CD4-positive, alpha-beta T cell treated with Interleukin-6 for 4 hours (primary cell): ENCODE measurements around the gene CCDC183.

Source experiments
- DNase-seq: peaks from one replicate; pipeline ENCODE4 v3.0.0-alpha.2; 2020; ENCODE audit warnings: mixed read lengths

Gene CCDC183

DNA sequence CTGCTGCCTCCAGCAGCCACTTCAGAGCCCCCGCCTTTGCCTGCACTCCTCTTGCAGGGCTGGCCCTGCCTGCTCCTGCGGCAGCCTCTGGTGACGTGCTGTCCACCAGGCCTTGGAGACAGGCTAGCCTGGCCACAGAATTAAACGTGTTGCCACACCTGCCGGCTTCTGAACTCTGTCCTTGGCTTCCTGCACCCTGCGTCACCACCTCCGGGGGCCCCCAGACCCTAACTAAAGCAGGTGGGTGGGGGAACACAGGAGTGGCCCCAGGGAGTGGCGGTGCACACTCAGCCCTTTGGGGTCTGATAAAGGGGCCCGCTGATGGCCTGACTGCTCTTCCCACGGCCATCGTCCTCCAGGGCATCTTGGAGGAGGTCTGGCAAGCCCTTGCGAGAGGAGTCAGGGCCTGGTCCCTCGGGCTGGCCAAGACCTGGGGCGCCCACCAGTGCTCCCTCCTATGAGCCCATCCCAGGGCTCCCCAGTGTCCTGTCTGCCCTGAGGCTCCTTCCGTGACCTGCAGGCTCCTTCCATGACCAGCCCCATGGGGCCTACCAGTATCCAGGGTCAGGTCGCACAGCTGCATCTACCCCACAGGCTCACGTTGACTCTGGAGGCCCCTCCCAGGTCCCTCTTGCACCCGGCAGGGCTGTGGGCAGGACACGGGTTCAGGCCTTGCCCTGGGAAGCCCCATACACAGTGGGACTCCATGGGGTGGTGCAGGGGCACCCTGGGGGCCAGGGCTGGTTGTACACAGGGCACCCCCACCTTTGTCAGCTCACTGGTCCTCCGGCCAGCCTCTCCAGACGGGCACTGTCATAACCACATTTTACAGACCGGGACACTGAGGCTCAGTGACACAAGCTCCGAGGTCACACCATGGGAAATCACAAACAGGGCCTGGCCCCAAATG, 55.0 kb downstream of the CCDC183 start:
- DNase-seq, result no peak

DNA sequence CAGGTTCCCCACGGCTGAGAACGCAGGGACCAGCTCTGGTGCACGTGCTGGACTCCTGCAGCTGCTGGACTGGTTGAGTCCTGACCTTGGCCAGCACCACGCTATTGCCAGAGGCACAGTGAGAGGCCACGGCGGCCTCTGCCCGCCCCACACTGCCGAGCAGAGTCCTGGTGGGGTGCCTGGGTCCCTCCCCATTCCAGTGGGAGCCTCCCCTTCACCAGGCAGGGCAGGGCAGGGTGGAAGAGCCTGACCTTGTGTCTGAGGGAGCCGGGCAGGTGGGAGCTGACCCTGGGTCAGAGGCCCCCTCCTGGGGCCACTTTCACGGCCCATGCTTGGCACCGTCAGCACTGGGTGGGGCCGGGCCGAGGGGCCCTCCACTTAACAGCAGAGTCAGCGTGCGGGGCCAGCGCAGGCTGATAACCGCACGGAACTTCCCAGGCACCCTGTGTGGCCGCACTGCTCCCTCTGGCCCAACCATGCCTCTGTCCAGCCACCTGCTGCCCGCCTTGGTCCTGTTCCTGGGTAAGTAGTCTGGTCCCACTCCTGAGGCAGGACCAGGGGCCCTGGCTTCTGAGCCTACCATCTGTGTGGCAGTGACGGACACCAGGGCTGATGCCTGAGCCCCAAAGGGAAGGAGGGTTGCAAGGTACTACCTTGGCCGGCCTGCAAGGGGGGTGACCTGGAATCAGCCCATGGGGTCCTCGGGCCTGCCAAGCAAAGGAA, 56.0 kb downstream of the CCDC183 start, which contains the start of gene MAMDC4:
Gene MAMDC4, plus strand, starts transcription at position 406 of the 723 bp plus-strand sequence. Its CDS starts 71 bp downstream, at position 477.
- DNase-seq, result no peak

DNA sequence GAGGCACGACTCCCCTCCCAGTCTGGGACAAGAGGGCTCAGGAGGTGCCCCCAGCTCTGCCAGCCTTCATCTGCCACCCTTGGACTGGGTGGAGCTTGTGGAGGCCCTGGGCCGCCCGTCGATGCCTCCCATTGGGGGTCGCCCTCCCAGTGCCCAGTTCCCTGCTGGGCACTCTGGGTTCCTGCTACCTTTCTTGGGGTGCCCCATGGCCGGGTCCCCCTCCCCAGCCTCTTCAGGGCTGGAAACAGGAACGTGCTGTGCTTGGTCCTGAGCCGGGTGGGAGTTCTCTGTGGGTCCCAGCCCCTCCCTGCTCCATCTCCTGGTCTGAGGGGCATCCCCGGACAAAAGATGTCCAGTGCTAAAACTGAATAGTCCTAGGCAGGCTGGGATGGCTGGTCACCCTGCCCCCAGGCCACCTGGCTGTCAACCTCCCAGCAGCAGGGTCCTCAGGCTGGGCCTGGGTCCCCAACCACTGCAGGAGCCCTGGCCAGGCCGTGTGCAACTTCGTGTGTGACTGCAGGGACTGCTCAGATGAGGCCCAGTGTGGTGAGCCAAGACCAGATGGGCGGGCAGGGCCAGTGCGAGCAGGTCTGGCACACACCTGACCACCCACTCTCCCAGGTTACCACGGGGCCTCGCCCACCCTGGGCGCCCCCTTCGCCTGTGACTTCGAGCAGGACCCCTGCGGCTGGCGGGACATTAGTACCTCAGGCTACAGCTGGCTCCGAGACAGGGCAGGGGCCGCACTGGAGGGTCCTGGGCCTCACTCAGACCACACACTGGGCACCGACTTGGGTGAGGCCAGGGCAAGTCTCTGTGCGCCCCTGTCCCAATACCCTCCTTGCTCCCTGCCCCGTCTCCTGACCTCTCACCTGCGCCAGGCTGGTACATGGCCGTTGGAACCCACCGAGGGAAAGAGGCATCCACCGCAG, 56.8 kb downstream of the CCDC183 start:
- DNase-seq, result no peak

DNA sequence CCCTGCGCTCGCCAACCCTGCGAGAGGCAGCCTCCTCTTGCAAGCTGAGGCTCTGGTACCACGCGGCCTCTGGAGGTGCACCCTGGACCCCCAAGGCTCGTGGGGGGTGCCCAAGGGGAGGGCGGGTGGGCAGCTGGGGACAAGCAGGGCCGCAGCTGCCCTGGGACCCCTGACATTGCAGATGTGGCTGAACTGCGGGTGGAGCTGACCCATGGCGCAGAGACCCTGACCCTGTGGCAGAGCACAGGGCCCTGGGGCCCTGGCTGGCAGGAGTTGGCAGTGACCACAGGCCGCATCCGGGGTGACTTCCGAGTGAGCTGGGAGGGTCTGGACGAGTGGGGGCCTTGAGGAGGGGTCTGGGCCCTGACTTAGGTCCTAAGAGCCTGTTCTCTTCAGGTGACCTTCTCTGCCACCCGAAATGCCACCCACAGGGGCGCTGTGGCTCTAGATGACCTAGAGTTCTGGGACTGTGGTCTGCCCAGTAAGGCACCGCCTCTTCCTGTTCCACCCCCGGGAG, 57.5 kb downstream of the CCDC183 start:
- DNase-seq, result no peak

DNA sequence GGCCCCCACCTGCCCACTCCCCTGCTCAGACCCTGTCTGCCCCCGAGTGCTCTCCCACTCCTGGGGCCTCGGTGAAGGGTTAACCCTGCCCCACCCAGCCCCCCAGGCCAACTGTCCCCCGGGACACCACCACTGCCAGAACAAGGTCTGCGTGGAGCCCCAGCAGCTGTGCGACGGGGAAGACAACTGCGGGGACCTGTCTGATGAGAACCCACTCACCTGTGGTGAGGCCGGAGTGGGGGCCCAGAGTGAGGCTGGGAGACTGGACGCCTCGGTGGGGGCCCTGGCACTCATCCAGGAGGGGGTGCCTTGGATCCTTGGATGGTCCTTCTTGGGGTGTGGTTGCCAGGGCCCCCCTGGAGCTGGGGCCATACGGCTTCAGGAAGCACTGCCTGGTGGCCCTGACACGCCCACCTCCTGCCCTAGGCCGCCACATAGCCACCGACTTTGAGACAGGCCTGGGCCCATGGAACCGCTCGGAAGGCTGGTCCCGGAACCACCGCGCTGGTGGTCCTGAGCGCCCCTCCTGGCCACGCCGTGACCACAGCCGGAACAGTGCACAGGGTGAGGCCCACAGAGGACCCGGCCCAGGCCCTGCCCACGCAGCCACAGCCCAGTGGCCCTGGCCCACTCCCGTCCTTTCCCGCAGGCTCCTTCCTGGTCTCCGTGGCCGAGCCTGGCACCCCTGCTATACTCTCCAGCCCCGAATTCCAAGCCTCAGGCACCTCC, 58.1 kb downstream of the CCDC183 start:
- no peak for DNase-seq

DNA sequence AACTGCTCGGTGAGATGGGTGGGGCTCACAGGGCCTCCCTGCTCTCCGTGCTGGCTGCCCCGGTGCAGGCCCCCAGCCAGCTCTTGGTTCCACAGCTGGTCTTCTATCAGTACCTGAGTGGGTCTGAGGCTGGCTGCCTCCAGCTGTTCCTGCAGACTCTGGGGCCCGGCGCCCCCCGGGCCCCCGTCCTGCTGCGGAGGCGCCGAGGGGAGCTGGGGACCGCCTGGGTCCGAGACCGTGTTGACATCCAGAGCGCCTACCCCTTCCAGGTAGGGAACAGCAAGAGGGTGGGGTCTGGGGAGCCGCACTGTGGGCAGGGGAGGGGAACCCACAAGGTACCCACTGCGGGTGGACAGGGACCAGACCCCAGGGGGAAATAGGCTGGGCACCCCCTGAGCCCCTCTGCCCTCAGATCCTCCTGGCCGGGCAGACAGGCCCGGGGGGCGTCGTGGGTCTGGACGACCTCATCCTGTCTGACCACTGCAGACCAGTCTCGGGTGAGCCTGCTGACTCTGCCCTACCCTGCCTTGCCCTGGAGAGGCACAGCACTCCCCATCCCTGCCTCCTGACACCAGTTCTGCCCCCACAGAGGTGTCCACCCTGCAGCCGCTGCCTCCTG, 58.8 kb downstream of the CCDC183 start:
- DNase-seq, result no peak

DNA sequence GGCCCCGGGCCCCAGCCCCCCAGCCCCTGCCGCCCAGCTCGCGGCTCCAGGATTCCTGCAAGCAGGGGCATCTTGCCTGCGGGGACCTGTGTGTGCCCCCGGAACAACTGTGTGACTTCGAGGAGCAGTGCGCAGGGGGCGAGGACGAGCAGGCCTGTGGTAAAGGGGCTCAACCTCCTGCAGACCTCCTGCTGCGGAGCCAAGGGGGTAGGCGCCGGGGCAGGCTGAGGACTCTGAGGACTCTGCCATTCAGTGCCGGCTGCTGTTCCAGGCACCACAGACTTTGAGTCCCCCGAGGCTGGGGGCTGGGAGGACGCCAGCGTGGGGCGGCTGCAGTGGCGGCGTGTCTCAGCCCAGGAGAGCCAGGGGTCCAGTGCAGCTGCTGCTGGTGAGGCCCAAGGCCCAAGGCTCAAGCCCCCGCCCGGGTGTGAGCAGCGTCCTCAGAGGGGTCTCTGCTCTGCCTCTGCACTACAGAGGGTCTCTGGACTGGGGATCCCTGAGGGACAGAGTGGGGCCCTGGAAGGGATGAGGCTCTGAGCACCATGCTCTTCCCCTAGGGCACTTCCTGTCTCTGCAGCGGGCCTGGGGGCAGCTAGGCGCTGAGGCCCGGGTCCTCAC, 59.4 kb downstream of the CCDC183 start:
- DNase-seq, result no peak

DNA sequence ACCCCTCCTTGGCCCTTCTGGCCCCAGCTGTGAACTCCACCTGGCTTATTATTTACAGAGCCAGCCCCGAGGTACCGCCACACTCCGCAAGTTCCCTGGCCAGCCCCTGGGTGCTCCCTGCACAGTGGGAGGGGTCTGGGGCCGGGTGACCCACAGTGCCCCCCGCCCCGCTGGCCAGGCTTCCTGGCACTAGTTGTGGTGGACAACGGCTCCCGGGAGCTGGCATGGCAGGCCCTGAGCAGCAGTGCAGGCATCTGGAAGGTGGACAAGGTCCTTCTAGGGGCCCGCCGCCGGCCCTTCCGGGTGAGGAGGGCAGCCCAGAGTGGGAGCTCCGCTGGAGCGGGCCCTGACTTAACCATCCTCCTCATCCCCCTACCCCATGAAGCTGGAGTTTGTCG, 59.9 kb downstream of the CCDC183 start:
- no peak for DNase-seq

DNA sequence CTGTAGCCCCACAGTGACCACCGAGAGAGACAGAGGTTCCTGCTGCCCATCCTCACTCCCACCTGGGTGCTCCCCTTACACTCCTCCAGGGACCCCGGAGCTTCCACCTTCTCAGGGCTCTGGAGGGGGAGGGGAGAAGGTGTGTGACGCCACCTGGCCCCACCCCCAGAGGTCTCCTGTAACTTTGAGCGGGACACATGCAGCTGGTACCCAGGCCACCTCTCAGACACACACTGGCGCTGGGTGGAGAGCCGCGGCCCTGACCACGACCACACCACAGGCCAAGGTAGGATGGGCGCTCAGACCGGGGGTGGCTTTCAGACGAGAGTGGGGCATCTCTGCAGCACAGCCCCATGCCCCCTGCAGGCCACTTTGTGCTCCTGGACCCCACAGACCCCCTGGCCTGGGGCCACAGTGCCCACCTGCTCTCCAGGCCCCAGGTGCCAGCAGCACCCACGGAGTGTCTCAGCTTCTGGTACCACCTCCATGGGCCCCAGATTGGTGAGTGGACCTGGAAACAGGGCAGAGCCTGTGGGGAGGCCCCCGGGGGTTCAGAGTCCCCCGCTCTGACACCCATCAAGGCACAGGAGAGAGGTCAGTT, 60.5 kb downstream of the CCDC183 start:
- no peak for DNase-seq

DNA sequence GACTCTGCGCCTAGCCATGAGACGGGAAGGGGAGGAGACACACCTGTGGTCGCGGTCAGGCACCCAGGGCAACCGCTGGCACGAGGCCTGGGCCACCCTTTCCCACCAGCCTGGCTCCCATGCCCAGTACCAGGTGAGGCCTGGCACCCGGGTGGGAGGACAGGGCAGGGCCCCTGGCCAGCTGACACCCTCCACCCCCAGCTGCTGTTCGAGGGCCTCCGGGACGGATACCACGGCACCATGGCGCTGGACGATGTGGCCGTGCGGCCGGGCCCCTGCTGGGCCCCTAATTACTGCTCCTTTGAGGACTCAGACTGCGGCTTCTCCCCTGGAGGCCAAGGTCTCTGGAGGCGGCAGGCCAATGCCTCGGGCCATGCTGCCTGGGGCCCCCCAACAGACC, 61.0 kb downstream of the CCDC183 start:
- DNase-seq, result no peak
